HEK293 (cell line): ENCODE data around the gene ZNF217.

ENCODE experiments used
- CTCF ChIA-PET: fragments of 350-600 bp; formaldehyde crosslinking; extraction: SDS; loops from one replicate; lab custom pipeline; 2021; ENCODE audit warnings: antibody characterized with exemption; lab: Yijun Ruan, JAX
- POLR2A ChIA-PET: fragments of 300-600 bp; formaldehyde crosslinking; extraction: SDS; loops from one replicate; lab custom pipeline; 2020; ENCODE audit warnings: antibody characterized with exemption, inconsistent platforms; lab: Yijun Ruan, JAX
- H3K27ac ChIP-seq: fragments of 200-500 bp; sonication (Bioruptor generic); 2 replicates; pipeline ENCODE4 v1.5.1; 2014; ENCODE audit warnings: low read depth, low read length, control low read depth, inconsistent platforms; ENCODE audit errors: extremely low read depth
- H3K36me3 ChIP-seq, 2 experiments: fragments of 200-500 bp in 1 of 2; sonication (Bioruptor generic) in 1 of 2; 1 replicate in 1 of 2; 2 replicates in 1 of 2; pipeline ENCODE4 v1.5.1; 2014 to 2017; ENCODE audit warnings: inconsistent platforms in 2 of 2, low read length in 2 of 2; ENCODE audit not compliant: control insufficient read depth in 2 of 2, insufficient read depth in 1 of 2
- H3K4me1 ChIP-seq: fragments of 200-500 bp; sonication (Bioruptor generic); 2 replicates; pipeline ENCODE4 v1.5.1; 2014; ENCODE audit warnings: mild to moderate bottlenecking, low read length, inconsistent platforms; ENCODE audit not compliant: control insufficient read depth, insufficient read depth
- H3K4me3 ChIP-seq: 2 replicates; pipeline ENCODE4 v1.5.1; 2011; ENCODE audit warnings: low read depth, mild to moderate bottlenecking, control low read depth, low read length, moderate library complexity
- H3K9me3 ChIP-seq: fragments of 200-500 bp; sonication (Bioruptor generic); 2 replicates; pipeline ENCODE4 v1.5.1; 2014; ENCODE audit warnings: low read depth, low read length, inconsistent platforms; ENCODE audit not compliant: control insufficient read depth, insufficient read depth
- MEIS1 ChIP-seq: sonication (generic); formaldehyde crosslinking; IDR thresholded peaks from 2 replicates; pipeline ENCODE4 v1.8.1; 2022; ENCODE audit warnings: missing genetic modification reagents, mild to moderate bottlenecking, borderline replicate concordance
- MYNN ChIP-seq: fragments of 450-650 bp; formaldehyde crosslinking; IDR thresholded peaks from 2 replicates; pipeline ENCODE4 v1.5.1; 2016; ENCODE audit warnings: missing biosample characterization, missing genetic modification characterization, borderline replicate concordance
- SCRT1 ChIP-seq: fragments of 450-650 bp; formaldehyde crosslinking; IDR thresholded peaks from 2 replicates; pipeline ENCODE4 v1.5.1; 2016; ENCODE audit warnings: missing biosample characterization, missing genetic modification characterization, borderline replicate concordance
- TRIM28 ChIP-seq: IDR thresholded peaks from 2 replicates; pipeline ENCODE4 v1.6.1; 2011; ENCODE audit warnings: low read length, control low read depth, borderline replicate concordance
- YY2 ChIP-seq: fragments of 450-650 bp; formaldehyde crosslinking; IDR thresholded peaks from 2 replicates; pipeline ENCODE4 v1.5.1; 2016; ENCODE audit warnings: missing biosample characterization, missing genetic modification characterization
- ZBTB17 ChIP-seq: fragments of 450-650 bp; formaldehyde crosslinking; IDR thresholded peaks from 2 replicates; pipeline ENCODE4 v1.5.1; 2016; ENCODE audit warnings: missing biosample characterization, missing genetic modification characterization
- ZNF138 ChIP-seq: fragments of 450-650 bp; formaldehyde crosslinking; IDR thresholded peaks from 2 replicates; pipeline ENCODE4 v1.5.1; 2016; ENCODE audit warnings: missing biosample characterization, missing genetic modification characterization, borderline replicate concordance
- ZNF274 ChIP-seq, 2 experiments: fragments of 200-500 bp in 1 of 2; fragments of 450-650 bp in 1 of 2; sonication (Bioruptor generic) in 1 of 2; formaldehyde crosslinking in 1 of 2; IDR thresholded peaks; 2 replicates each; pipeline versions ENCODE4 v1.5.1 to v1.6.1; 2014 to 2016; ENCODE audit warnings: borderline replicate concordance in 1 of 2, inconsistent platforms in 1 of 2, low read length in 1 of 2, missing biosample characterization in 1 of 2, missing genetic modification characterization in 1 of 2
- ZNF292 ChIP-seq: fragments of 450-650 bp; formaldehyde crosslinking; IDR thresholded peaks from 2 replicates; pipeline ENCODE4 v1.5.1; 2016; ENCODE audit warnings: low read depth, missing biosample characterization, missing genetic modification characterization, borderline replicate concordance
- ZNF473 ChIP-seq: fragments of 450-650 bp; formaldehyde crosslinking; IDR thresholded peaks from 2 replicates; pipeline ENCODE4 v1.5.1; 2017; ENCODE audit warnings: missing biosample characterization, missing genetic modification characterization
- ZNF600 ChIP-seq: fragments of 450-650 bp; formaldehyde crosslinking; IDR thresholded peaks from 2 replicates; pipeline ENCODE4 v1.5.1; 2016; ENCODE audit warnings: missing biosample characterization, missing genetic modification characterization
- ZNF664 ChIP-seq: fragments of 450-650 bp; formaldehyde crosslinking; IDR thresholded peaks from 2 replicates; pipeline ENCODE4 v1.5.1; 2016; ENCODE audit warnings: missing biosample characterization, missing genetic modification characterization
- ZNF785 ChIP-seq: fragments of 450-650 bp; formaldehyde crosslinking; IDR thresholded peaks from 2 replicates; pipeline ENCODE4 v1.5.1; 2016; ENCODE audit warnings: missing biosample characterization, missing genetic modification characterization
- TF ChIP-seq, protein P1 (sequence below): fragments of 450-650 bp; formaldehyde crosslinking; IDR thresholded peaks from 2 replicates; pipeline ENCODE4 v1.5.1; 2016; ENCODE audit warnings: missing biosample characterization, missing genetic modification characterization
- TF ChIP-seq, protein P2 (sequence below): fragments of 450-650 bp; formaldehyde crosslinking; IDR thresholded peaks from 2 replicates; pipeline ENCODE4 v1.5.1; 2017; ENCODE audit warnings: missing biosample characterization, missing genetic modification characterization

ZNF217 gene

DNA sequence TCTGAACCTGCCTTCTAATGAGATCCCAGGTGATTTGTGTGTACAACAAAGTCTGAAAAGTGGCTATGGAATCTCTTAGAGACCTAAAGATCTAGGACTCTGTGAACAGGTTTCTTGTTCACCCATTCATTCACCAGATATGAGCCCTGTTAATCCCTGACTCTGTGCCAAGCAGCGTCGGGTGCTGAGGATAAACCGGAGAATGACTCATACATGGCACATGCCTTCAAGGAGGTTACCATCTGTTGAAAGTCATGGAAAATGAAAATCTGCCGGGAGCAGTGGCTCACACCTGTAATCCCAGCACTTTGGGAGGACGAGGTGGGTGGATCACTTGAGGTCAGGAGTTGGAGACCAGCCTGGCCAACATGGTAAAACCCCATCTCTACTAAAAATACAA, 72.2 kb downstream of the ZNF217 start (continued):
- TF ChIP-seq, protein P1, sequence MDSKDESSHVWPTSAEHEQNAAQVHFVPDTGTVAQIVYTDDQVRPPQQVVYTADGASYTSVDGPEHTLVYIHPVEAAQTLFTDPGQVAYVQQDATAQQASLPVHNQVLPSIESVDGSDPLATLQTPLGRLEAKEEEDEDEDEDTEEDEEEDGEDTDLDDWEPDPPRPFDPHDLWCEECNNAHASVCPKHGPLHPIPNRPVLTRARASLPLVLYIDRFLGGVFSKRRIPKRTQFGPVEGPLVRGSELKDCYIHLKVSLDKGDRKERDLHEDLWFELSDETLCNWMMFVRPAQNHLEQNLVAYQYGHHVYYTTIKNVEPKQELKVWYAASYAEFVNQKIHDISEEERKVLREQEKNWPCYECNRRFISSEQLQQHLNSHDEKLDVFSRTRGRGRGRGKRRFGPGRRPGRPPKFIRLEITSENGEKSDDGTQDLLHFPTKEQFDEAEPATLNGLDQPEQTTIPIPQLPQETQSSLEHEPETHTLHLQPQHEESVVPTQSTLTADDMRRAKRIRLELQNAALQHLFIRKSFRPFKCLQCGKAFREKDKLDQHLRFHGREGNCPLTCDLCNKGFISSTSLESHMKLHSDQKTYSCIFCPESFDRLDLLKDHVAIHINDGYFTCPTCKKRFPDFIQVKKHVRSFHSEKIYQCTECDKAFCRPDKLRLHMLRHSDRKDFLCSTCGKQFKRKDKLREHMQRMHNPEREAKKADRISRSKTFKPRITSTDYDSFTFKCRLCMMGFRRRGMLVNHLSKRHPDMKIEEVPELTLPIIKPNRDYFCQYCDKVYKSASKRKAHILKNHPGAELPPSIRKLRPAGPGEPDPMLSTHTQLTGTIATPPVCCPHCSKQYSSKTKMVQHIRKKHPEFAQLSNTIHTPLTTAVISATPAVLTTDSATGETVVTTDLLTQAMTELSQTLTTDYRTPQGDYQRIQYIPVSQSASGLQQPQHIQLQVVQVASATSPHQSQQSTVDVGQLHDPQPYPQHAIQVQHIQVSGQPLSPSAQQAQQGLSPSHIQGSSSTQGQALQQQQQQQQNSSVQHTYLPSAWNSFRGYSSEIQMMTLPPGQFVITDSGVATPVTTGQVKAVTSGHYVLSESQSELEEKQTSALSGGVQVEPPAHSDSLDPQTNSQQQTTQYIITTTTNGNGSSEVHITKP: peak; percentile 40; the same call in 1 of the 2 replicates
- peak; percentile 64; the same call in 1 of the 2 replicates for TF ChIP-seq SCRT1 (tag by site-specific recombination)

DNA sequence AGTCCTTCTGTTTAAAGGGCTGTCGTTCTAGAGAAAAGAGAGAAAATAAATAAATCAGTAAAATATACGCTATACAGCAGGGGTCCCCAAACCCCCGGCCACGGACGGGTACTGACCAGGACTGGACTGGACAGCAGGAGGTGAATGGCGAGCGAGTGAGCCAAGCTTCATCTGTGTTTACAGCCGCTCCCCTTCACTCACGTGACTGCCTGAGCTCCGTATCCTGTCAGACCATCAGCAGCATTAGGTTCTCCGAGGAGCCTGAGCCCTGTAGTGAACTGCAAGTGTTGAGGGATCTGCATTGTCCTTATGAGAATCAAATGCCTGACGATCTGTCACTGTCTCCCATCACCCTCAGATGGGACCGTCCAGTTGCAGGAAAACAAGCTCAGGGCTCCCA, 76.5 kb downstream of the ZNF217 start:
- ChIA-PET CTCF (interaction anchor here (0.7 kb wide), 1 partner anchor 1242 kb away, joined by 4 read pairs; no protein-coding TSS in a partner anchor), POLR2A (no interaction called here)
- no peaks in the 10 kb centered on the region for H3K4me1 ChIP-seq
- no peaks in the 10 kb centered on the region for H3K9me3 ChIP-seq
- TF ChIP-seq ZNF600: peak; percentile 88
- TF ChIP-seq ZNF138 (tag by site-specific recombination): no peak
- no peak for TF ChIP-seq ZNF292 (tag by site-specific recombination)
- TF ChIP-seq TRIM28: 0 out of 2 replicates have a peak, but pooled peaks have one; percentile 27
- TF ChIP-seq YY2 (tag by site-specific recombination): no peak
- no peak for TF ChIP-seq MYNN (tag by site-specific recombination)
- TF ChIP-seq, protein P1: peak; percentile 40
- TF ChIP-seq ZNF473 (tag by site-specific recombination): no peak
- no peak for TF ChIP-seq ZNF664 (tag by site-specific recombination)
- TF ChIP-seq ZNF274 (IDR thresholded peaks at IDR 0.05; ENCODE audit: low read length): no peak
- no peak for TF ChIP-seq ZNF274 (tag by site-specific recombination; IDR thresholded peaks at IDR 0.05; ENCODE audit: borderline replicate concordance)
- no peak for TF ChIP-seq ZNF785 (tag by site-specific recombination)
- TF ChIP-seq MEIS1 (CRISPR knock-in tag): no peak
- TF ChIP-seq, protein P2, sequence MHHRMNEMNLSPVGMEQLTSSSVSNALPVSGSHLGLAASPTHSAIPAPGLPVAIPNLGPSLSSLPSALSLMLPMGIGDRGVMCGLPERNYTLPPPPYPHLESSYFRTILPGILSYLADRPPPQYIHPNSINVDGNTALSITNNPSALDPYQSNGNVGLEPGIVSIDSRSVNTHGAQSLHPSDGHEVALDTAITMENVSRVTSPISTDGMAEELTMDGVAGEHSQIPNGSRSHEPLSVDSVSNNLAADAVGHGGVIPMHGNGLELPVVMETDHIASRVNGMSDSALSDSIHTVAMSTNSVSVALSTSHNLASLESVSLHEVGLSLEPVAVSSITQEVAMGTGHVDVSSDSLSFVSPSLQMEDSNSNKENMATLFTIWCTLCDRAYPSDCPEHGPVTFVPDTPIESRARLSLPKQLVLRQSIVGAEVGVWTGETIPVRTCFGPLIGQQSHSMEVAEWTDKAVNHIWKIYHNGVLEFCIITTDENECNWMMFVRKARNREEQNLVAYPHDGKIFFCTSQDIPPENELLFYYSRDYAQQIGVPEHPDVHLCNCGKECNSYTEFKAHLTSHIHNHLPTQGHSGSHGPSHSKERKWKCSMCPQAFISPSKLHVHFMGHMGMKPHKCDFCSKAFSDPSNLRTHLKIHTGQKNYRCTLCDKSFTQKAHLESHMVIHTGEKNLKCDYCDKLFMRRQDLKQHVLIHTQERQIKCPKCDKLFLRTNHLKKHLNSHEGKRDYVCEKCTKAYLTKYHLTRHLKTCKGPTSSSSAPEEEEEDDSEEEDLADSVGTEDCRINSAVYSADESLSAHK (tag by site-specific recombination): no peak
- TF ChIP-seq ZBTB17 (tag by site-specific recombination): peak; percentile 50; the same call in 1 of the 2 replicates
- H3K4me3 ChIP-seq: no peak overlapping the region
- no peak overlapping the region for H3K27ac ChIP-seq
- H3K36me3 ChIP-seq: no peaks in the 10 kb centered on the region
